NOMO-1 treated with dmso at 0.1 percent for 144 hours (cell line): Measurements from ENCODE around the gene AP3S2.
A peak's percentile ranks its signal among the peaks of the same experiment; 100 is the strongest.
"Not testable (repeated sequence)": the region's sequence is repeated elsewhere in the genome, so short reads cannot be mapped to it uniquely, and the experiment has no call there.

Experiments used
- DNase-seq: peaks from one replicate; lab custom pipeline; 2025; ENCODE audit not compliant: unreplicated experiment; lab: John Stamatoyannopoulos, UW

Gene AP3S2

GRCh38 chr15:89903858-89904130 lies 10.0 kb upstream of the AP3S2 start:
- DNase-seq, result no peak

- DNase-seq, result no peak
Observed at GRCh38 chr15:89903015-89903857, 9.4 kb upstream of the AP3S2 start.

GRCh38 chr15:89900849-89901248 lies 7.1 kb upstream of the AP3S2 start:
- no peak for DNase-seq

- no peak for DNase-seq
Observed at GRCh38 chr15:89899951-89900567, 6.3 kb upstream of the AP3S2 start.

GRCh38 chr15:89899295-89899945 lies 5.6 kb upstream of the AP3S2 start:
- peak; percentile 27 for DNase-seq

- no peak for DNase-seq
Observed at GRCh38 chr15:89898614-89899294, 5.0 kb upstream of the AP3S2 start.

- no peak for DNase-seq
Observed at GRCh38 chr15:89898146-89898545, 4.4 kb upstream of the AP3S2 start.

GRCh38 chr15:89893027-89893426 lies 767 bp downstream of the AP3S2 start:
- no peak for DNase-seq

- no peak for DNase-seq
Observed at GRCh38 chr15:89888214-89888804, 5.5 kb downstream of the AP3S2 start.

GRCh38 chr15:89885611-89886010 lies 8.2 kb downstream of the AP3S2 start:
- DNase-seq, result no peak

GRCh38 chr15:89885179-89885578 lies 8.6 kb downstream of the AP3S2 start:
- not testable (repeated sequence) for DNase-seq

- no peak for DNase-seq
Observed at GRCh38 chr15:89883518-89883917, 10.3 kb downstream of the AP3S2 start.

- DNase-seq, result no peak
Observed at GRCh38 chr15:89880727-89881126, 13.1 kb downstream of the AP3S2 start.

- DNase-seq, result no peak
Observed at GRCh38 chr15:89878323-89878722, 15.5 kb downstream of the AP3S2 start.

- no peak for DNase-seq
Observed at GRCh38 chr15:89877083-89877425, 16.7 kb downstream of the AP3S2 start.

- no peak for DNase-seq
Observed at GRCh38 chr15:89876396-89877082, 17.3 kb downstream of the AP3S2 start.

- DNase-seq, result no peak
Observed at GRCh38 chr15:89875741-89876140, 18.1 kb downstream of the AP3S2 start.

- peak; percentile 45 for DNase-seq
Observed at GRCh38 chr15:89874926-89875564, 18.7 kb downstream of the AP3S2 start.

- DNase-seq, result no peak
Observed at GRCh38 chr15:89870688-89871288, 23.0 kb downstream of the AP3S2 start.

- DNase-seq, result peak; percentile 53
Observed at GRCh38 chr15:89870006-89870405, 23.8 kb downstream of the AP3S2 start.
